GM12892 (cell line): ENCODE data around the gene TBL1XR1.
A peak's percentile ranks its signal among the peaks of the same experiment; 100 is the strongest.
"Not testable (repeated sequence)": the region's sequence is repeated elsewhere in the genome, so short reads cannot be mapped to it uniquely, and the experiment has no call there.

Source experiments
- DNase-seq: peaks from one replicate; pipeline ENCODE4 v3.0.0; 2011; ENCODE audit not compliant: insufficient read length
- FAIRE-seq: peaks from 2 replicates; lab custom pipeline; 2011; peaks lifted over from hg19 to GRCh38; lab: Jason Lieb, UNC
- POLR2A ChIP-seq: IDR thresholded peaks from 2 replicates; pipeline ENCODE4 v1.6.1; 2011; ENCODE audit warnings: low read depth, low read length, control low read depth
- POLR2AphosphoS5 ChIP-seq: IDR thresholded peaks from 2 replicates; pipeline ENCODE4 v1.6.1; 2011; ENCODE audit warnings: low read depth, low read length, control low read depth
- TAF1 ChIP-seq: IDR thresholded peaks from 2 replicates; pipeline ENCODE4 v1.6.1; 2011; ENCODE audit warnings: low read depth, mild to moderate bottlenecking, control low read depth, low read length, borderline replicate concordance

Gene TBL1XR1

DNA sequence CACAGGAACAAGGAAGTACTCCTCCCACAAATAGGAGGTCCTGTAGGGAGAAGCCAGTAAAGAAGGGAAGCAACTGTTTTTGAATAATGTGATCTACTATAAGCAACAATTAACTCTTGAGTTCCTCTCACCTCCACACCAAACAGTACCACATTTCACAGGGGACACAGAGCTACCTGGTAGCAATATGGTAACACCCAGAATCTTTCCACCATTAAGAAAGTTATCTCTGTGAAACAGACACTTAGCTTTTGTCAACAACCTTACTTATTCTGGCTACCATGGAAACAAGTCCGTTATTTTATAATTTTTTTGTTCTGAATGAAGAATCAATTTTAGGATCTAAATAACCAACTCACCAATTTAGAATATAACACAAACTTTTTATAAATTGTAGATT is 49.5 kb downstream of the TBL1XR1 start:
- FAIRE-seq (no peak), DNase-seq (no peak)
- TF ChIP-seq TAF1 = no peak
- no peak for TF ChIP-seq POLR2A
- TF ChIP-seq POLR2AphosphoS5 = no peak

- no peak for DNase-seq
These were observed 50.6 kb downstream of the TBL1XR1 start for GRCh38 chr3:177146646-177147045.

DNA sequence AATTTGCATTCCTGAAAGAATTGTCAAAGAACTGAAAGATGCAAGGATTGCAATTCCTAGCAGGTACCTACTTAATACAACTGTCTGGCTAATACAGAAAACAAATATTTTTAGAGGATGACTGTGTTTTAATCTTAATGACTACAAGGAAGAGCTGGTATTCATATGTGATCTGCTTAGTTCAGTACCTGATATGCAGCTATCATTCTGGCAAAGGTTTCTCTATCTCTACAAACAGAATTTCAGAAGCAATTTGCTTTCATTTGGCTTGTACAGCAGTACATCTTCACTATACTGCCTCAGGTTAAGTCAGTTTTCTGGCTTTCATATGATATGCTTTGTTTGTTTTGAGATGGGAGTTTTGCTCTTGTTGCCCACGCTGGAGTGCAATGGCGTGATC is 51.3 kb downstream of the TBL1XR1 start:
- TF ChIP-seq TAF1 = no peak
- TF ChIP-seq POLR2A = no peak
- no peak for TF ChIP-seq POLR2AphosphoS5
- DNase-seq = no peak
- FAIRE-seq = no peak

More at GRCh38 chr3:177146646-177147045, 50.6 kb downstream of the TBL1XR1 start:
- TF ChIP-seq TAF1 (no peak), POLR2A (no peak), POLR2AphosphoS5 (no peak)
- FAIRE-seq = no peak

- DNase-seq (no peak), FAIRE-seq (peak; percentile 64)
- no peak for TF ChIP-seq POLR2A
- no peak for TF ChIP-seq TAF1
- TF ChIP-seq POLR2AphosphoS5 = no peak
These were observed 51.9 kb downstream of the TBL1XR1 start for GRCh38 chr3:177145381-177145780.

GRCh38 chr3:177144922-177145321 is 52.4 kb downstream of the TBL1XR1 start:
- FAIRE-seq (peak; percentile 85), DNase-seq (peak; percentile 14)
- TF ChIP-seq POLR2A (0 out of 2 replicates have a peak, but pooled peaks have one; percentile 14), TAF1 (no peak), POLR2AphosphoS5 (no peak)

DNA sequence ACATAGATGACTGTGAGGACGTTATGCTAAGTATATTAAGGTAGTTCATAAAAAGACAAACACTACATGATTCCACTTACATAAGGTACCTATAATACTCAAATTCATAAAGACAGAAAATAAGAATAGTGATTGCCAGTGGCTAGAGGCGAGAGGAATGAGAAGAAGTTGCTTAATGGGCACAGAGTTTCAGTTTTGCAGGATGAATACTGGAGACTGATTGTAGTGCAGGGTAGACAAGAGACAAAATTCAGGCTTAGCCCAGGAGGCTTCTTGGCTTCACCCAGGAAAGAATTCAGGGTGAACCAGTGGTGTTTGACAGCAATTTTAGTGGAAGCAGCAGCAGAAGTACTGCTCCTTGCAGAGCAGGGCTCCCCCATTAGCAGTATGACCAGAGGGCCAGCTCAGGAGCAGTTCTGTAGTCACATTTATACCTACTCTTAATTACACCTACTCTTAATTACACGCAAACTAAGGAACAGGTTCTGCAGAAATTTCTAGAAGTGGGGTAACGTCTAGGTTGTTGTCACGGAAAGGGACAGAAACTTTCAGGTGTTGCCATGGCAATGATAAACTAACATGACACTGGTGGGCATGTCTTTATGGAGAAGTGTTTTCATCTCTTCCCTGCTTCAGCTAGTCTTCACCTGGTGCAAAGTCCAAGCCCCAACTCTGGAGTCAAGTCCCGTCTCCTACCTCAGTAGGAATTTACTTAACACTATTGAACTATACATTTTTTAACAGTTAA is 55.2 kb downstream of the TBL1XR1 start:
- TF ChIP-seq TAF1 = no peak
- no peak for TF ChIP-seq POLR2AphosphoS5
- no peak for TF ChIP-seq POLR2A
- DNase-seq (no peak), FAIRE-seq (no peak)

DNA sequence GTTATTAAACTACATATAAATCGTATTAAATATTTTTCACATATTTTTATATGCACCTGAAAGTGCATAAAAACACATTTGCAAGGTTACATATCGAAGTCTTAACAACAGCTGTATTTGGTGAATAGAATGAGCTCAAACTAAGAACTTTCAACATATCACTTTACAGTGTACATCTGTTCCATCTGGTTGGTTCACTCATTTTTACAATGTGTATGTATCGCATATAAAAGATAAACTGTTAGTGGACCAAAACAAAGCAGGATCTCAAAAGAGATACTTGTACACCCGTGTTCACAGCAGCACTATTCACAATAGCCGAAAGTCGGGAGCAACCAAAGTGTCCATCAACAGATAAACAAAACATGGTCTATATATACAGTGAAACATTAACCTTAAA is 55.8 kb downstream of the TBL1XR1 start:
- FAIRE-seq (no peak), DNase-seq (no peak)

GRCh38 chr3:177139220-177139619 is 58.1 kb downstream of the TBL1XR1 start:
- FAIRE-seq, DNase-seq: not testable (repeated sequence)

More for the DNA sequence above, 55.8 kb downstream of the TBL1XR1 start:
- TF ChIP-seq TAF1 (no peak), POLR2A (no peak), POLR2AphosphoS5 (no peak)

DNA sequence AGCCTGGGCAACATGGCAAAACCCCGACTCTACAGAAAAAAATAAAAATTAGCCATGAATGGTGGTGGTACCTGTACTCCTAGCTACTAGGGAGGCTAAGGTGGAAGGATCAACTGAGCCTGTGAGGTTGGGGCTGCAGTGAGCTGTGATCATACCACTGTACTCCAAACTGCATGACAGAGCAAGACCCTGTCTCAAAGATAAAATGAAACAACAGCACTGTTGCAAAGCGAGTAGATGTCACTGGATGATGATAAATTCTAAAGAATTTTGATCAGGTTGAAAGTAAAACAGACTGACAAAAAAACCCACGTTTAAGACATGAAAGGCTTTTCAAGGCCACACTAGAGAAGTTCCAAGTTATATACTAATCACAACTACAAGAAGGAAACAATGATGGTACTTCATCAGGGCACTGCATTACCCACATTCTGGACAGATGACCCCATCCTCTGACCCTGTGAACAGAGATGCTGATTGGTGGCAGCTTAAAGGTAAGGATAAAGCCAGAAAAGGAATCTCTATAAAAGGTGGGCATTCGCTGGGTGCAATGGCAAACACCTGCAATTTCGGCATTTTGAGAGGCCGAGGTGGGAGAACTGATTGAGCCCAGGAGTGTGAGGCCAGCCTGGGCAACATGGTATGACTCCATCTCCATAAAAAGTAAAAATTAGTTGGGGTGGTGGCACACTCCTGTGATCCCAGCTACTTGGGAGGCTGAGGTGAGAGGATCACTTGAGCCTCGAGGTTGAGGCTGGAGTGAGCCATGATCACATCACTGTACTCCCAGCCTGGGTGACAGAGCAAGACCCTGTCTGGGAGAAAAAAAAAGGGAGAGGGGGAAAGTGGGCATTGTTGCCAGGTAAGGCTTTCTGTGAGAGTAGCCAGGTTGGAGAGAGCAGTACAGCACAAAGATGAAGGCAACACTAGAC is 59.2 kb downstream of the TBL1XR1 start:
- no peak for FAIRE-seq
- DNase-seq = no peak
- no peak for TF ChIP-seq TAF1
- TF ChIP-seq POLR2A = no peak
- no peak for TF ChIP-seq POLR2AphosphoS5

GRCh38 chr3:177136741-177137140 is 60.5 kb downstream of the TBL1XR1 start:
- no peak for DNase-seq
- TF ChIP-seq TAF1 (no peak), POLR2AphosphoS5 (no peak), POLR2A (no peak)
- no peak for FAIRE-seq

DNA sequence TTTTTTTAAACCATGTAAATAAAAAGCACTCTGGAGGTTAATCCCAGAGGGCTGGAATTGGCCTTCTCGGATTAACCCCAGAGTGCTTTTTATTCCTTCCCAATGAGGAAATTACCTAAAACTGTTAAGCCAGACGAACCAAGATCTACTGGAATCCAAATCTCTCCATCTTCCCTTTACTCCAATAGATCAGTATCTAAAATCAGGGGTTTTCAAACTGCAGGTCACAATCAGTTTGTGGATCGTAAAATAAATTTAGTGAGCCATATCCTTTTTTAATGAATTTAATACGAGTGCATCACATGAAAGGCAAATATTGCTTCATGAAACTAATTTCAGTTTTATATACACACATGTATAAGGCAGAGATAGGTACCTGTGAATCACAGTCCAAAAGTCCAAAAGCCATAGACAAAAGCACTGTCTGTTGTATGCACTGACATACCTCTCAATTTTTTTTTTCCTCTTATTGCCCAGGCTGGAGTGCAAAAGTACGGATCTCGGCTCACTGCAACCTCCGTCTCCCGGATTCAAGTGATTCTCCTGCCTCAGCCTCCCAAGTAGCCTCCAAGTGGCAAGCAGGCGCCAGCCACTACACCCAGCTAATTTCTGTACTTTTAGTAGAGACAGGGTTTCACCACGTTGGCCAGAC is 61.3 kb downstream of the TBL1XR1 start:
- TF ChIP-seq POLR2A (no peak), POLR2AphosphoS5 (no peak), TAF1 (no peak)
- DNase-seq (no peak), FAIRE-seq (no peak)
